ENCODE results near the gene BTBD6.

DNA sequence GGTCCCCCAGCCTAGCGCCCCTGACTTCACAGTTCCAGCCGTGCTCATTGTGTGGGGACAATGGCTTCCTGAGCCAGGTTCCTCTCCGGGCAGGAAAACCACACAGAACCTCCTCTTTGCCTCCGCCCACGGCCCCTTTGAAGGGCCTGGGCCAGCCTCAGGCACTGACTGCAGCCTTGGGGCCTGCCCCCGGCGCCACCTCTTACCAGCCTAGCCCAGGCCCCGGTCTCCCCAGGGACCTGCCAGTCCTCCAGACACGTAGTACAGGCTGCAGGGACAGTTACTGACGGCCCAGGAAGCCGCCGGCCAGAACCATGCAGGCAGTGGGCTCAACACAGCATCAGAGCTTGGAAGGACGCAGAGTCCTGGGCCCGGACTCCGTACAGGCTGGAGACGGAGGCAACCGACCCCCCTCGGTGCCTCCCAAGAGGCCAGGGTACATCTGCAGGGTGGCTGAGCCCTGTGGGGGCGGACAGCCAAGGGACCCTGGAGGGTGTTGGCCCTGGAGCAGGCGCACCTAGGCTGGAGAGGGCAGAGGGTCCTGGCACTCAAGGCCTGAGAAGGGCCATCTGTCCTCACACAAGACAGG, 46.3 kb upstream of the BTBD6 start:
- TF ChIP-seq, protein P1, sequence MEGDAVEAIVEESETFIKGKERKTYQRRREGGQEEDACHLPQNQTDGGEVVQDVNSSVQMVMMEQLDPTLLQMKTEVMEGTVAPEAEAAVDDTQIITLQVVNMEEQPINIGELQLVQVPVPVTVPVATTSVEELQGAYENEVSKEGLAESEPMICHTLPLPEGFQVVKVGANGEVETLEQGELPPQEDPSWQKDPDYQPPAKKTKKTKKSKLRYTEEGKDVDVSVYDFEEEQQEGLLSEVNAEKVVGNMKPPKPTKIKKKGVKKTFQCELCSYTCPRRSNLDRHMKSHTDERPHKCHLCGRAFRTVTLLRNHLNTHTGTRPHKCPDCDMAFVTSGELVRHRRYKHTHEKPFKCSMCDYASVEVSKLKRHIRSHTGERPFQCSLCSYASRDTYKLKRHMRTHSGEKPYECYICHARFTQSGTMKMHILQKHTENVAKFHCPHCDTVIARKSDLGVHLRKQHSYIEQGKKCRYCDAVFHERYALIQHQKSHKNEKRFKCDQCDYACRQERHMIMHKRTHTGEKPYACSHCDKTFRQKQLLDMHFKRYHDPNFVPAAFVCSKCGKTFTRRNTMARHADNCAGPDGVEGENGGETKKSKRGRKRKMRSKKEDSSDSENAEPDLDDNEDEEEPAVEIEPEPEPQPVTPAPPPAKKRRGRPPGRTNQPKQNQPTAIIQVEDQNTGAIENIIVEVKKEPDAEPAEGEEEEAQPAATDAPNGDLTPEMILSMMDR (IDR thresholded peaks at IDR 0.05 in 4 of 5, conservative IDR thresholded peaks at IDR 0.05 in 1 of 5): no peak
- no peak for TF ChIP-seq POLR2A (IDR thresholded peaks at IDR 0.05)
